ENCODE results near the gene TOR2A. TPM values are rescaled to one million over a fixed set of nuclear protein-coding genes. Genes with fewer than 3 reads are reported as not detected.

TOR2A gene
- total RNA-seq, 5 donors from 2014 or later (not counting 1 experiment from before 2014, with no cell fraction given), result 7.7 to 18.4 (median 15.5) TPM

GRCh38 chr9:127756233-127756632 lies 21.1 kb upstream of the TOR2A start:
- WGBS (ENCODE audit: insufficient coverage), result 100% methylated on average over 3 of the region's 3 CpGs
- CTCF ChIA-PET, result interaction anchor here in 1 of 2 donors (0.6 kb wide), 1 partner anchor 1347 kb away, joined by 3 read pairs; no protein-coding TSS in a partner anchor
- DNase-seq (no peak), ATAC-seq (replicated peaks in 1 of 4) (no peak)
- Mint-ChIP-seq H3K4me1 (peaks cover 7 to 19% (median 12%) of the 10 kb centered on the region in 3 donors), H3K4me3 (no peak overlapping the region), H3K9me3 (no peaks in the 10 kb centered on the region), H3K36me3 (peaks cover 18% of the 10 kb centered on the region), H3K27me3 (no peaks in the 10 kb centered on the region), H3K27ac (no peak overlapping the region)
- Histone ChIP-seq H3K36me3 (ENCODE audit: control insufficient read depth in 2 of 2, extremely low read depth in 1 of 2, insufficient read depth in 1 of 2, low read length in 1 of 2) (peaks cover 20 to 71% of the 10 kb centered on the region in 2 donors), H3K9me3 (no peaks in the 10 kb centered on the region), H3K4me3 (ENCODE audit: control insufficient read depth in 1 of 2, extremely low read depth in 1 of 2, low read length in 1 of 2) (no peak overlapping the region), H3K27me3 (replicated peaks in 1 of 2; ENCODE audit: control insufficient read depth in 2 of 2, extremely low read depth in 1 of 2, insufficient read depth in 2 of 2, low read length in 1 of 2) (no peaks in the 10 kb centered on the region), H3K4me1 (ENCODE audit: control insufficient read depth in 1 of 2, extremely low read depth in 1 of 2, insufficient read depth in 2 of 2, low read length in 2 of 2) (peaks cover 0 to 7% of the 10 kb centered on the region in 2 experiments), H3K27ac (ENCODE audit: low read length) (no peak overlapping the region)
- POLR2A ChIA-PET, result interaction anchor here in 1 of 2 donors (0.6 kb wide), 1 partner anchor 126 kb away, joined by 3 read pairs; no protein-coding TSS in a partner anchor

GRCh38 chr9:127755061-127756060 lies 20.3 kb upstream of the TOR2A start:
- ATAC-seq (replicated peaks in 1 of 4) (no peak), DNase-seq (no peak)
- Histone ChIP-seq H3K4me1 (ENCODE audit: control insufficient read depth in 1 of 2, extremely low read depth in 1 of 2, insufficient read depth in 2 of 2, low read length in 2 of 2) (peaks cover 0 to 5% of the 10 kb centered on the region in 2 experiments), H3K36me3 (ENCODE audit: control insufficient read depth in 2 of 2, extremely low read depth in 1 of 2, insufficient read depth in 1 of 2, low read length in 1 of 2) (peaks cover 20 to 76% of the 10 kb centered on the region in 2 donors), H3K4me3 (ENCODE audit: control insufficient read depth in 1 of 2, extremely low read depth in 1 of 2, low read length in 1 of 2) (no peak overlapping the region), H3K27ac (ENCODE audit: low read length) (no peak overlapping the region), H3K27me3 (replicated peaks in 1 of 2; ENCODE audit: control insufficient read depth in 2 of 2, extremely low read depth in 1 of 2, insufficient read depth in 2 of 2, low read length in 1 of 2) (no peaks in the 10 kb centered on the region), H3K9me3 (no peaks in the 10 kb centered on the region)
- no peak overlapping the region for H3K4me3 Mint-ChIP-seq
- 96% methylated on average over 33 of the region's 61 CpGs for WGBS (ENCODE audit: insufficient coverage)
- no peaks in the 10 kb centered on the region for H3K9me3 Mint-ChIP-seq
- H3K4me1 Mint-ChIP-seq, result peaks cover 11 to 20% (median 17%) of the 10 kb centered on the region in 3 donors
- no peak overlapping the region for H3K27ac Mint-ChIP-seq
- POLR2A ChIA-PET, result no interaction called here
- H3K27me3 Mint-ChIP-seq, result no peaks in the 10 kb centered on the region
- peaks cover 20% of the 10 kb centered on the region for H3K36me3 Mint-ChIP-seq
- CTCF ChIA-PET, result no interaction called here

GRCh38 chr9:127754099-127755060 lies 19.3 kb upstream of the TOR2A start:
- no peak overlapping the region for H3K27ac ChIP-seq (ENCODE audit: low read length)
- H3K36me3 ChIP-seq (ENCODE audit: control insufficient read depth in 2 of 2, extremely low read depth in 1 of 2, insufficient read depth in 1 of 2, low read length in 1 of 2), result peaks cover 18 to 77% of the 10 kb centered on the region in 2 donors
- POLR2A ChIA-PET, result no interaction called here

GRCh38 chr9:127753622-127754021 lies 18.5 kb upstream of the TOR2A start:
- POLR2A ChIA-PET, result no interaction called here
- CTCF ChIA-PET, result interaction anchor here in 1 of 2 donors (0.5 kb wide), 1 partner anchor 163 kb away, joined by 3 read pairs; the partner anchor contains the start of gene ST6GALNAC4
- H3K27me3 ChIP-seq (replicated peaks in 1 of 2; ENCODE audit: control insufficient read depth in 2 of 2, extremely low read depth in 1 of 2, insufficient read depth in 2 of 2, low read length in 1 of 2), result no peaks in the 10 kb centered on the region
- H3K4me1 ChIP-seq (ENCODE audit: control insufficient read depth in 1 of 2, extremely low read depth in 1 of 2, insufficient read depth in 2 of 2, low read length in 2 of 2), result peaks cover 0 to 5% of the 10 kb centered on the region in 2 experiments
- Mint-ChIP-seq H3K36me3 (peaks cover 22% of the 10 kb centered on the region), H3K4me3 (no peak overlapping the region), H3K27me3 (no peaks in the 10 kb centered on the region), H3K4me1 (peaks cover 11 to 17% (median 16%) of the 10 kb centered on the region in 3 donors), H3K27ac (no peak overlapping the region), H3K9me3 (no peaks in the 10 kb centered on the region)
- no peak overlapping the region for H3K27ac ChIP-seq (ENCODE audit: low read length)
- no peak for DNase-seq
- ATAC-seq (replicated peaks in 1 of 4), result no peak
- H3K4me3 ChIP-seq (ENCODE audit: control insufficient read depth in 1 of 2, extremely low read depth in 1 of 2, low read length in 1 of 2), result no peak overlapping the region
- 100% methylated on average over 2 of the region's 8 CpGs for WGBS (ENCODE audit: insufficient coverage)
- H3K9me3 ChIP-seq, result no peaks in the 10 kb centered on the region
- peaks cover 14 to 77% of the 10 kb centered on the region in 2 donors for H3K36me3 ChIP-seq (ENCODE audit: control insufficient read depth in 2 of 2, extremely low read depth in 1 of 2, insufficient read depth in 1 of 2, low read length in 1 of 2)

More at GRCh38 chr9:127754099-127755060, 19.3 kb upstream of the TOR2A start:
- DNase-seq, result no peak
- H3K9me3 Mint-ChIP-seq, result no peaks in the 10 kb centered on the region
- no peak overlapping the region for H3K4me3 Mint-ChIP-seq
- CTCF ChIA-PET, result interaction anchor here in 1 of 2 donors (0.5 kb wide), 1 partner anchor 162 kb away, joined by 3 read pairs; the partner anchor contains the start of gene ST6GALNAC4
- peaks cover 24% of the 10 kb centered on the region for H3K36me3 Mint-ChIP-seq
- H3K27ac Mint-ChIP-seq, result no peak overlapping the region
- no peaks in the 10 kb centered on the region for H3K9me3 ChIP-seq
- ATAC-seq (replicated peaks in 1 of 4), result no peak
- peaks cover 13 to 20% (median 19%) of the 10 kb centered on the region in 3 donors for H3K4me1 Mint-ChIP-seq
- no peak overlapping the region for H3K4me3 ChIP-seq (ENCODE audit: control insufficient read depth in 1 of 2, extremely low read depth in 1 of 2, low read length in 1 of 2)
- peaks cover 0 to 5% of the 10 kb centered on the region in 2 experiments for H3K4me1 ChIP-seq (ENCODE audit: control insufficient read depth in 1 of 2, extremely low read depth in 1 of 2, insufficient read depth in 2 of 2, low read length in 2 of 2)
- H3K27me3 Mint-ChIP-seq, result no peaks in the 10 kb centered on the region
- H3K27me3 ChIP-seq (replicated peaks in 1 of 2; ENCODE audit: control insufficient read depth in 2 of 2, extremely low read depth in 1 of 2, insufficient read depth in 2 of 2, low read length in 1 of 2), result no peaks in the 10 kb centered on the region
- 95% methylated on average over 71 of the region's 86 CpGs for WGBS (ENCODE audit: insufficient coverage)

GRCh38 chr9:127753148-127753547 lies 18.1 kb upstream of the TOR2A start:
- CTCF ChIA-PET, result no interaction called here
- no peak overlapping the region for H3K27ac Mint-ChIP-seq
- POLR2A ChIA-PET, result no interaction called here

More at GRCh38 chr9:127753148-127753547, 18.1 kb upstream of the TOR2A start:
- Mint-ChIP-seq H3K4me1 (peaks cover 11 to 19% (median 15%) of the 10 kb centered on the region in 3 donors), H3K9me3 (no peaks in the 10 kb centered on the region), H3K4me3 (no peak overlapping the region), H3K36me3 (peaks cover 20% of the 10 kb centered on the region), H3K27me3 (no peaks in the 10 kb centered on the region)
- ATAC-seq (replicated peaks in 1 of 4) (no peak), DNase-seq (no peak)
- H3K27me3 ChIP-seq (replicated peaks in 1 of 2; ENCODE audit: control insufficient read depth in 2 of 2, extremely low read depth in 1 of 2, insufficient read depth in 2 of 2, low read length in 1 of 2), result no peaks in the 10 kb centered on the region
- H3K4me3 ChIP-seq (ENCODE audit: control insufficient read depth in 1 of 2, extremely low read depth in 1 of 2, low read length in 1 of 2), result no peak overlapping the region
- H3K27ac ChIP-seq (ENCODE audit: low read length), result no peak overlapping the region
- no peaks in the 10 kb centered on the region for H3K9me3 ChIP-seq
- 94% methylated on average over 5 of the region's 8 CpGs for WGBS (ENCODE audit: insufficient coverage)
- peaks cover 0 to 5% of the 10 kb centered on the region in 2 experiments for H3K4me1 ChIP-seq (ENCODE audit: control insufficient read depth in 1 of 2, extremely low read depth in 1 of 2, insufficient read depth in 2 of 2, low read length in 2 of 2)
- H3K36me3 ChIP-seq (ENCODE audit: control insufficient read depth in 2 of 2, extremely low read depth in 1 of 2, insufficient read depth in 1 of 2, low read length in 1 of 2), result peaks cover 14 to 77% of the 10 kb centered on the region in 2 donors
